GM23338 (cell line): Measurements from ENCODE around the gene TECTA. TPM values are rescaled to one million over a fixed set of nuclear protein-coding genes. Genes with fewer than 3 reads are reported as not detected.

Source experiments
- ATAC-seq: fragments of 200-7000 bp; cut with Tn5 transposase; 3 replicates; pipeline ENCODE4 v1.9.1; 2020
- DNase-seq: peaks from one replicate; pipeline ENCODE4 v3.0.0-alpha.2; 2015; ENCODE audit warnings: low spot score
- H2AFZ ChIP-seq: fragments of 200-600 bp; sonication (generic); 2 replicates; pipeline ENCODE4 v1.8.0; 2016; ENCODE audit warnings: antibody characterized with exemption, mild to moderate bottlenecking, moderate library complexity
- H3F3A ChIP-seq: fragments of 200-600 bp; sonication (generic); replicated peaks from 2 replicates; pipeline ENCODE4 v1.8.0; 2017; ENCODE audit warnings: antibody characterized with exemption, mixed run types, low read depth
- H3K27ac ChIP-seq: fragments of 200-600 bp; sonication (generic); 2 replicates; pipeline ENCODE4 v1.6.1; 2016; ENCODE audit warnings: low read depth
- H3K27me3 ChIP-seq: fragments of 200-600 bp; sonication (generic); 2 replicates; pipeline ENCODE4 v1.8.0; 2016; ENCODE audit warnings: mild to moderate bottlenecking, mixed run types, moderate library complexity; ENCODE audit not compliant: insufficient read depth
- H3K36me3 ChIP-seq: fragments of 200-600 bp; sonication (generic); 2 replicates; pipeline ENCODE4 v1.8.0; 2016; ENCODE audit warnings: mild to moderate bottlenecking; ENCODE audit not compliant: insufficient read depth
- H3K4me1 ChIP-seq: fragments of 200-600 bp; sonication (generic); 2 replicates; pipeline ENCODE4 v1.8.0; 2016; ENCODE audit warnings: mild to moderate bottlenecking, moderate library complexity; ENCODE audit not compliant: insufficient read depth
- H3K4me2 ChIP-seq: fragments of 200-600 bp; sonication (generic); 2 replicates; pipeline ENCODE4 v1.7.1; 2017; ENCODE audit warnings: mixed run types
- H3K4me3 ChIP-seq: fragments of 200-600 bp; sonication (generic); 2 replicates; pipeline ENCODE4 v1.6.1; 2016; ENCODE audit warnings: mixed run types
- H3K79me2 ChIP-seq: fragments of 200-600 bp; sonication (generic); replicated peaks from 2 replicates; pipeline ENCODE4 v1.8.0; 2017; ENCODE audit warnings: mild to moderate bottlenecking; ENCODE audit not compliant: insufficient read depth
- H3K9me2 ChIP-seq: fragments of 200-600 bp; sonication (generic); 2 replicates; pipeline ENCODE4 v1.8.0; 2017; ENCODE audit not compliant: insufficient read depth
- H4K20me1 ChIP-seq: fragments of 200-600 bp; sonication (generic); replicated peaks from 2 replicates; pipeline ENCODE4 v1.8.0; 2017; ENCODE audit warnings: mild to moderate bottlenecking; ENCODE audit not compliant: insufficient read depth
- H3K27ac Mint-ChIP-seq: 2 replicates; pipeline ENCODE4 v1.8.0; 2020; ENCODE audit warnings: inconsistent platforms, mild to moderate bottlenecking, moderate library complexity, mixed read lengths
- H3K27me3 Mint-ChIP-seq: 3 replicates; pipeline ENCODE4 v1.8.0; 2022; ENCODE audit warnings: low read depth, mild to moderate bottlenecking, moderate library complexity, mixed read lengths, inconsistent platforms; ENCODE audit not compliant: insufficient read depth, poor library complexity
- H3K36me3 Mint-ChIP-seq: 3 replicates; pipeline ENCODE4 v1.8.0; 2021; ENCODE audit warnings: low read depth, mild to moderate bottlenecking, inconsistent platforms, moderate library complexity, mixed read lengths
- H3K4me1 Mint-ChIP-seq: 3 replicates; pipeline ENCODE4 v1.8.0; 2020; ENCODE audit warnings: mild to moderate bottlenecking, inconsistent platforms, mixed read lengths
- H3K4me3 Mint-ChIP-seq: 3 replicates; pipeline ENCODE4 v1.8.0; 2021; ENCODE audit warnings: moderate library complexity, mild to moderate bottlenecking, inconsistent platforms, mixed read lengths
- H3K9me3 Mint-ChIP-seq: 3 replicates; pipeline ENCODE4 v1.8.0; 2020; ENCODE audit warnings: moderate library complexity, mild to moderate bottlenecking, inconsistent platforms, mixed read lengths
- CREB1 ChIP-seq: fragments of 250-450 bp; sonication (Bioruptor Pico); IDR thresholded peaks from 2 replicates; pipeline ENCODE4 v1.5.0; 2020; ENCODE audit warnings: low read depth, mild to moderate bottlenecking, moderate library complexity
- EZH2 ChIP-seq: fragments of 200-600 bp; sonication (generic); IDR thresholded peaks from one replicate; pipeline ENCODE4 v1.8.0; 2017; ENCODE audit warnings: antibody characterized with exemption, mild to moderate bottlenecking, low read depth; ENCODE audit not compliant: unreplicated experiment
- EZH2phosphoT487 ChIP-seq: fragments of 200-600 bp; sonication (generic); IDR thresholded peaks from one replicate; pipeline ENCODE4 v1.8.1; 2018; ENCODE audit warnings: antibody characterized with exemption; ENCODE audit not compliant: unreplicated experiment
- JUNB ChIP-seq: IDR thresholded peaks from one replicate; pipeline ENCODE4 v1.6.1; 2016; ENCODE audit warnings: antibody characterized with exemption; ENCODE audit not compliant: unreplicated experiment
- NANOG ChIP-seq: IDR thresholded peaks from 2 replicates; pipeline ENCODE4 v1.6.1; 2016; ENCODE audit warnings: antibody characterized with exemption, borderline replicate concordance
- POLR2AphosphoS5 ChIP-seq: IDR thresholded peaks from 2 replicates; pipeline ENCODE4 v1.6.1; 2016; ENCODE audit warnings: antibody characterized with exemption, low read depth
- STAT1 ChIP-seq: IDR thresholded peaks from one replicate; pipeline ENCODE4 v1.6.1; 2016; ENCODE audit warnings: antibody characterized with exemption; ENCODE audit not compliant: unreplicated experiment
- ZNF114 ChIP-seq: fragments of 250-450 bp; sonication (Bioruptor Pico); IDR thresholded peaks from 2 replicates; pipeline ENCODE4 v1.5.0; 2020; ENCODE audit warnings: mild to moderate bottlenecking, moderate library complexity
- ZNF331 ChIP-seq: fragments of 250-450 bp; sonication (Bioruptor Pico); IDR thresholded peaks from 2 replicates; pipeline ENCODE4 v1.5.0; 2020; ENCODE audit warnings: low read depth, mild to moderate bottlenecking, moderate library complexity
- polyA plus RNA-seq: library from polyadenylated mRNA; unstranded; fragments of >200 nt; fragmentation: Nextera tagmentation; extraction: Ambion mirVana; gene quantifications from 2 replicates; pipeline ENCODE4 v1.2.1, GENCODE V29; 2016
- total RNA-seq: library from RNA; depleted of rRNA; stranded (reverse); fragments of >200 nt; shearing (Covaris generic); gene quantifications from 2 replicates; pipeline ENCODE4 v1.2.3, GENCODE V29; 2014
- TF ChIP-seq, protein P1 (sequence below): fragments of 250-450 bp; sonication (Bioruptor Pico); IDR thresholded peaks from 2 replicates; pipeline ENCODE4 v1.5.0; 2020; ENCODE audit warnings: mild to moderate bottlenecking, moderate library complexity
- TF ChIP-seq, protein P2 (sequence below), 2 experiments: fragments of 200-600 bp in 1 of 2; sonication (generic) in 1 of 2; conservative IDR thresholded peaks; 2 replicates each; pipeline versions ENCODE4 v1.5.1 to v1.6.1; 2016 to 2017; ENCODE audit warnings: antibody characterized with exemption in 2 of 2, low read depth in 2 of 2, mild to moderate bottlenecking in 2 of 2, moderate library complexity in 1 of 2
- TF ChIP-seq, protein P3 (sequence below): IDR thresholded peaks from 2 replicates; pipeline ENCODE4 v1.6.1; 2016; ENCODE audit warnings: antibody characterized with exemption

TECTA gene
- total and polyA plus RNA-seq, 2 experiments from 2014 or later = 0.34 to 0.69 TPM

DNA sequence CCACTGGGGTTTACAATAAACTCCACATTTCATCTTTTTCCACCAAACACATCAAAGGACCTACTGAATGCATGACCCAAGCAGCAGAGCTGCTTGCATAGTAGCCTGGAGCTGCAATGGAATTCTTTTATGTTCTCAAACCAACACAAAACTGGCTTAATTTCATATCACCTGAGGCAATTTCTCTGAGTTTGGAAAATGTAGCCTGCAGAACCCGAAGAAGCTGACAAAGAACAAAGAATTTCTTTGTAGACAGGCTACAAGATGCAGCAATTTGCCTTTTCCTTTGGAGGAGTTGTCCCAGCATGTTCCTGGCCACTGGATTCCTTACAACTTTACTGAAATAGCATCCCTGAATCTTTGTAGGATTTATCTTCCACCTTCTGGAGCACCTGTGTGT lies 5.5 kb upstream of the TECTA start:
- H3K27ac ChIP-seq = no peak overlapping the region
- H3K4me1 ChIP-seq = peaks cover 7% of the 10 kb centered on the region; the same call in 1 of the 2 replicates
- no peaks in the 10 kb centered on the region for H3K27me3 ChIP-seq
- no peaks in the 10 kb centered on the region for H3K79me2 ChIP-seq
- TF ChIP-seq EZH2phosphoT487 (no peak), CREB1 (CRISPR knock-in tag) (no peak), NANOG (no peak), ZNF114 (CRISPR knock-in tag) (no peak), STAT1 (no peak)
- no peak overlapping the region for H3K4me3 ChIP-seq
- DNase-seq = no peak
- ATAC-seq = no peak
- H3K36me3 Mint-ChIP-seq = no peaks in the 10 kb centered on the region
- no peak overlapping the region for H3K4me3 Mint-ChIP-seq
- H3K27ac Mint-ChIP-seq = no peak overlapping the region
- H2AFZ ChIP-seq = no peak overlapping the region
- H4K20me1 ChIP-seq = no peaks in the 10 kb centered on the region
- H3K27me3 Mint-ChIP-seq = no peaks in the 10 kb centered on the region
- H3K4me2 ChIP-seq = no peak overlapping the region
- H3F3A ChIP-seq = no peaks in the 10 kb centered on the region
- no peaks in the 10 kb centered on the region for H3K9me3 Mint-ChIP-seq
- H3K4me1 Mint-ChIP-seq = peaks cover 3% of the 10 kb centered on the region
- H3K36me3 ChIP-seq = no peaks in the 10 kb centered on the region
- peaks cover 38% of the 10 kb centered on the region for H3K9me2 ChIP-seq

DNA sequence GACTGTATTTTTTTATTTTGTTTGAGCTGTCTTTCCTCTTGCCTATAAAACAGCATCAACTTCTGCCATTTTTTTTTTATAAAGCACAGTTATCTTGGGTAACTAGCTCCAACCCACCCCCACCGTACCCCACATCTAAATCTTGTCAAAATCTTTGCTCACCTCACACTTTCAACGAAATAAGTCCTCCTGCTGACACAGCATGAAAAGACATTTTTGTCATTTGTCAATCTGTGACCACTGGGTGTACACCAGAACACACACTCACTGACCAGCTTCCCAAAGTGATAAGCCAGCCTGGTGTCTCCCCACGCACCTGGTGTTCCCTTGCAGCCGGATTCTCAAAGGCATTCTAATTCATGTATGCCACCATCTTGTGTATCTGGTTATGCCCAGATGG lies 1.7 kb upstream of the TECTA start:
- no peak overlapping the region for H2AFZ ChIP-seq
- H3K36me3 Mint-ChIP-seq = no peaks in the 10 kb centered on the region
- DNase-seq (no peak), ATAC-seq (no peak)
- H3K4me2 ChIP-seq = no peak overlapping the region
- H3K27ac Mint-ChIP-seq = no peak overlapping the region
- H3K27me3 ChIP-seq = no peaks in the 10 kb centered on the region
- H3K9me3 Mint-ChIP-seq = no peaks in the 10 kb centered on the region
- H3K4me3 Mint-ChIP-seq = no peak overlapping the region
- H3K27me3 Mint-ChIP-seq = no peaks in the 10 kb centered on the region
- H3F3A ChIP-seq = no peaks in the 10 kb centered on the region
- no peaks in the 10 kb centered on the region for H3K36me3 ChIP-seq
- H3K4me3 ChIP-seq = no peak overlapping the region
- H3K4me1 Mint-ChIP-seq = peaks cover 26% of the 10 kb centered on the region
- H3K4me1 ChIP-seq = peaks cover 17% of the 10 kb centered on the region
- H3K9me2 ChIP-seq = peaks cover 27% of the 10 kb centered on the region
- H3K79me2 ChIP-seq = no peaks in the 10 kb centered on the region
- H3K27ac ChIP-seq = no peak overlapping the region
- H4K20me1 ChIP-seq = no peaks in the 10 kb centered on the region
- no peak for TF ChIP-seq EZH2
- no peak for TF ChIP-seq EZH2phosphoT487
- TF ChIP-seq, protein P1, sequence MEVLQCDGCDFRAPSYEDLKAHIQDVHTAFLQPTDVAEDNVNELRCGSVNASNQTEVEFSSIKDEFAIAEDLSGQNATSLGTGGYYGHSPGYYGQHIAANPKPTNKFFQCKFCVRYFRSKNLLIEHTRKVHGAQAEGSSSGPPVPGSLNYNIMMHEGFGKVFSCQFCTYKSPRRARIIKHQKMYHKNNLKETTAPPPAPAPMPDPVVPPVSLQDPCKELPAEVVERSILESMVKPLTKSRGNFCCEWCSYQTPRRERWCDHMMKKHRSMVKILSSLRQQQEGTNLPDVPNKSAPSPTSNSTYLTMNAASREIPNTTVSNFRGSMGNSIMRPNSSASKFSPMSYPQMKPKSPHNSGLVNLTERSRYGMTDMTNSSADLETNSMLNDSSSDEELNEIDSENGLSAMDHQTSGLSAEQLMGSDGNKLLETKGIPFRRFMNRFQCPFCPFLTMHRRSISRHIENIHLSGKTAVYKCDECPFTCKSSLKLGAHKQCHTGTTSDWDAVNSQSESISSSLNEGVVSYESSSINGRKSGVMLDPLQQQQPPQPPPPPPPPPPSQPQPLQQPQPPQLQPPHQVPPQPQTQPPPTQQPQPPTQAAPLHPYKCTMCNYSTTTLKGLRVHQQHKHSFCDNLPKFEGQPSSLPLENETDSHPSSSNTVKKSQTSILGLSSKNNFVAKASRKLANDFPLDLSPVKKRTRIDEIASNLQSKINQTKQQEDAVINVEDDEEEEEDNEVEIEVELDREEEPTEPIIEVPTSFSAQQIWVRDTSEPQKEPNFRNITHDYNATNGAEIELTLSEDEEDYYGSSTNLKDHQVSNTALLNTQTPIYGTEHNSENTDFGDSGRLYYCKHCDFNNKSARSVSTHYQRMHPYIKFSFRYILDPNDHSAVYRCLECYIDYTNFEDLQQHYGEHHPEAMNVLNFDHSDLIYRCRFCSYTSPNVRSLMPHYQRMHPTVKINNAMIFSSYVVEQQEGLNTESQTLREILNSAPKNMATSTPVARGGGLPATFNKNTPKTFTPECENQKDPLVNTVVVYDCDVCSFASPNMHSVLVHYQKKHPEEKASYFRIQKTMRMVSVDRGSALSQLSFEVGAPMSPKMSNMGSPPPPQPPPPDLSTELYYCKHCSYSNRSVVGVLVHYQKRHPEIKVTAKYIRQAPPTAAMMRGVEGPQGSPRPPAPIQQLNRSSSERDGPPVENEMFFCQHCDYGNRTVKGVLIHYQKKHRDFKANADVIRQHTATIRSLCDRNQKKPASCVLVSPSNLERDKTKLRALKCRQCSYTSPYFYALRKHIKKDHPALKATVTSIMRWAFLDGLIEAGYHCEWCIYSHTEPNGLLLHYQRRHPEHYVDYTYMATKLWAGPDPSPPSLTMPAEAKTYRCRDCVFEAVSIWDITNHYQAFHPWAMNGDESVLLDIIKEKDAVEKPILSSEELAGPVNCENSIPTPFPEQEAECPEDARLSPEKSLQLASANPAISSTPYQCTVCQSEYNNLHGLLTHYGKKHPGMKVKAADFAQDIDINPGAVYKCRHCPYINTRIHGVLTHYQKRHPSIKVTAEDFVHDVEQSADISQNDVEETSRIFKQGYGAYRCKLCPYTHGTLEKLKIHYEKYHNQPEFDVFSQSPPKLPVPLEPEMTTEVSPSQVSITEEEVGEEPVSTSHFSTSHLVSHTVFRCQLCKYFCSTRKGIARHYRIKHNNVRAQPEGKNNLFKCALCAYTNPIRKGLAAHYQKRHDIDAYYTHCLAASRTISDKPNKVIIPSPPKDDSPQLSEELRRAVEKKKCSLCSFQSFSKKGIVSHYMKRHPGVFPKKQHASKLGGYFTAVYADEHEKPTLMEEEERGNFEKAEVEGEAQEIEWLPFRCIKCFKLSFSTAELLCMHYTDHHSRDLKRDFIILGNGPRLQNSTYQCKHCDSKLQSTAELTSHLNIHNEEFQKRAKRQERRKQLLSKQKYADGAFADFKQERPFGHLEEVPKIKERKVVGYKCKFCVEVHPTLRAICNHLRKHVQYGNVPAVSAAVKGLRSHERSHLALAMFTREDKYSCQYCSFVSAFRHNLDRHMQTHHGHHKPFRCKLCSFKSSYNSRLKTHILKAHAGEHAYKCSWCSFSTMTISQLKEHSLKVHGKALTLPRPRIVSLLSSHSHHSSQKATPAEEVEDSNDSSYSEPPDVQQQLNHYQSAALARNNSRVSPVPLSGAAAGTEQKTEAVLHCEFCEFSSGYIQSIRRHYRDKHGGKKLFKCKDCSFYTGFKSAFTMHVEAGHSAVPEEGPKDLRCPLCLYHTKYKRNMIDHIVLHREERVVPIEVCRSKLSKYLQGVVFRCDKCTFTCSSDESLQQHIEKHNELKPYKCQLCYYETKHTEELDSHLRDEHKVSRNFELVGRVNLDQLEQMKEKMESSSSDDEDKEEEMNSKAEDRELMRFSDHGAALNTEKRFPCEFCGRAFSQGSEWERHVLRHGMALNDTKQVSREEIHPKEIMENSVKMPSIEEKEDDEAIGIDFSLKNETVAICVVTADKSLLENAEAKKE (CRISPR knock-in tag) = no peak
- no peak for TF ChIP-seq CREB1 (CRISPR knock-in tag)
- no peak for TF ChIP-seq POLR2AphosphoS5
- TF ChIP-seq ZNF114 (CRISPR knock-in tag) = no peak
- no peak for TF ChIP-seq ZNF331 (CRISPR knock-in tag)
- TF ChIP-seq JUNB = no peak
- TF ChIP-seq, protein P2, sequence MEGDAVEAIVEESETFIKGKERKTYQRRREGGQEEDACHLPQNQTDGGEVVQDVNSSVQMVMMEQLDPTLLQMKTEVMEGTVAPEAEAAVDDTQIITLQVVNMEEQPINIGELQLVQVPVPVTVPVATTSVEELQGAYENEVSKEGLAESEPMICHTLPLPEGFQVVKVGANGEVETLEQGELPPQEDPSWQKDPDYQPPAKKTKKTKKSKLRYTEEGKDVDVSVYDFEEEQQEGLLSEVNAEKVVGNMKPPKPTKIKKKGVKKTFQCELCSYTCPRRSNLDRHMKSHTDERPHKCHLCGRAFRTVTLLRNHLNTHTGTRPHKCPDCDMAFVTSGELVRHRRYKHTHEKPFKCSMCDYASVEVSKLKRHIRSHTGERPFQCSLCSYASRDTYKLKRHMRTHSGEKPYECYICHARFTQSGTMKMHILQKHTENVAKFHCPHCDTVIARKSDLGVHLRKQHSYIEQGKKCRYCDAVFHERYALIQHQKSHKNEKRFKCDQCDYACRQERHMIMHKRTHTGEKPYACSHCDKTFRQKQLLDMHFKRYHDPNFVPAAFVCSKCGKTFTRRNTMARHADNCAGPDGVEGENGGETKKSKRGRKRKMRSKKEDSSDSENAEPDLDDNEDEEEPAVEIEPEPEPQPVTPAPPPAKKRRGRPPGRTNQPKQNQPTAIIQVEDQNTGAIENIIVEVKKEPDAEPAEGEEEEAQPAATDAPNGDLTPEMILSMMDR (conservative IDR thresholded peaks at IDR 0.05; ENCODE audit: low read depth in 2 of 2) = no peak
- TF ChIP-seq NANOG = no peak
- TF ChIP-seq STAT1 = no peak
- TF ChIP-seq, protein P3, sequence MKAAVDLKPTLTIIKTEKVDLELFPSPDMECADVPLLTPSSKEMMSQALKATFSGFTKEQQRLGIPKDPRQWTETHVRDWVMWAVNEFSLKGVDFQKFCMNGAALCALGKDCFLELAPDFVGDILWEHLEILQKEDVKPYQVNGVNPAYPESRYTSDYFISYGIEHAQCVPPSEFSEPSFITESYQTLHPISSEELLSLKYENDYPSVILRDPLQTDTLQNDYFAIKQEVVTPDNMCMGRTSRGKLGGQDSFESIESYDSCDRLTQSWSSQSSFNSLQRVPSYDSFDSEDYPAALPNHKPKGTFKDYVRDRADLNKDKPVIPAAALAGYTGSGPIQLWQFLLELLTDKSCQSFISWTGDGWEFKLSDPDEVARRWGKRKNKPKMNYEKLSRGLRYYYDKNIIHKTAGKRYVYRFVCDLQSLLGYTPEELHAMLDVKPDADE = no peak
